Fibroblast of lung (primary cell): Measurements from ENCODE around the gene ERI2. TPM values are rescaled to one million over a fixed set of nuclear protein-coding genes. Genes with fewer than 3 reads are reported as not detected.

Source experiments
- DNase-seq, 2 donors: peaks; one replicate each; pipeline versions ENCODE4 v3.0.0 to v3.0.0-alpha.2; 2010; ENCODE audit warnings: low read depth in 2 of 2
- H2AFZ ChIP-seq: 2 replicates; pipeline ENCODE4 v1.5.1; 2012; ENCODE audit warnings: low read length, control low read depth, inconsistent platforms
- H3K27ac ChIP-seq: 2 replicates; pipeline ENCODE4 v1.5.1; 2011; ENCODE audit warnings: low read length, control low read depth; ENCODE audit not compliant: insufficient read depth
- H3K27me3 ChIP-seq: 2 replicates; pipeline ENCODE4 v1.5.1; 2011; ENCODE audit warnings: mild to moderate bottlenecking, low read length; ENCODE audit not compliant: control insufficient read depth, insufficient read depth
- H3K36me3 ChIP-seq: 2 replicates; pipeline ENCODE4 v1.5.1; 2011; ENCODE audit warnings: low read length; ENCODE audit not compliant: control insufficient read depth, insufficient read depth
- H3K4me1 ChIP-seq: 2 replicates; pipeline ENCODE4 v1.5.1; 2011; ENCODE audit warnings: low read length; ENCODE audit not compliant: control insufficient read depth, insufficient read depth; ENCODE audit errors: extremely low read depth
- H3K4me2 ChIP-seq: 2 replicates; pipeline ENCODE4 v1.5.1; 2011; ENCODE audit warnings: low read length, control low read depth; ENCODE audit not compliant: insufficient read depth; ENCODE audit errors: extremely low read depth
- H3K4me3 ChIP-seq, 4 experiments: fragments of 200-600 bp in 1 of 4; sonication (generic) in 1 of 4; replicated peaks in 1 of 4; 2 replicates each; pipeline ENCODE4 v1.5.1; 2011 to 2016; ENCODE audit warnings: low read length in 4 of 4, low read depth in 3 of 4, mild to moderate bottlenecking in 3 of 4, control low read depth in 2 of 4, inconsistent platforms in 1 of 4, mixed read lengths in 1 of 4; ENCODE audit not compliant: insufficient read depth in 1 of 4; ENCODE audit errors: control extremely low read depth in 1 of 4
- H3K79me2 ChIP-seq: 2 replicates; pipeline ENCODE4 v1.5.1; 2012; ENCODE audit warnings: mild to moderate bottlenecking, low read length, inconsistent platforms; ENCODE audit not compliant: control insufficient read depth, insufficient read depth
- H3K9ac ChIP-seq: 2 replicates; pipeline ENCODE4 v1.5.1; 2011; ENCODE audit warnings: mild to moderate bottlenecking, low read length, control low read depth; ENCODE audit not compliant: insufficient read depth
- H3K9me3 ChIP-seq: 2 replicates; pipeline ENCODE4 v1.5.1; 2012; ENCODE audit warnings: low read depth, low read length; ENCODE audit not compliant: control insufficient read depth, insufficient read depth
- H4K20me1 ChIP-seq: 2 replicates; pipeline ENCODE4 v1.5.1; 2011; ENCODE audit warnings: low read length; ENCODE audit not compliant: control insufficient read depth, insufficient read depth; ENCODE audit errors: extremely low read depth
- CTCF ChIP-seq, 2 donors: IDR thresholded peaks in 1 of 2; conservative IDR thresholded peaks in 1 of 2; 1 replicate in 1 of 2; 2 replicates in 1 of 2; pipeline ENCODE4 v1.5.1; 2011 to 2012; ENCODE audit warnings: low read length in 2 of 2, control low read depth in 1 of 2, inconsistent platforms in 1 of 2, low read depth in 1 of 2, mild to moderate bottlenecking in 1 of 2
- EZH2 ChIP-seq: IDR thresholded peaks from 2 replicates; pipeline ENCODE4 v1.5.1; 2012; ENCODE audit warnings: low read length, control low read depth, mild to moderate bottlenecking; ENCODE audit errors: missing control alignments
- polyA plus RNA-seq, 2 donors: library from polyadenylated mRNA; depleted of rRNA in 1 of 2; stranded (reverse) in 1 of 2; unstranded in 1 of 2; fragments of >200 nt; gene quantifications; 2 replicates each; pipeline ENCODE4 v1.2.1, GENCODE V29; 2011 to 2012; ENCODE audit warnings: missing spikeins in 1 of 2
- total RNA-seq: library from RNA; depleted of rRNA; stranded (reverse); fragments of >200 nt; gene quantifications from 2 replicates; pipeline ENCODE4 v1.2.1, GENCODE V29; 2014

The ERI2 gene
- total and polyA plus RNA-seq, 2 donors (not counting 1 experiment from before 2014, with no cell fraction given) = 10.5 to 30.1 TPM

GRCh38 chr16:20755238-20755637 is 51.0 kb downstream of the ERI2 start:
- Histone ChIP-seq H2AFZ (no peak overlapping the region), H3K4me3 (no peak overlapping the region), H3K79me2 (no peaks in the 10 kb centered on the region), H3K27ac (no peak overlapping the region), H3K4me1 (no peaks in the 10 kb centered on the region), H3K9ac (no peak overlapping the region), H3K36me3 (no peaks in the 10 kb centered on the region), H3K9me3 (no peaks in the 10 kb centered on the region), H3K4me2 (no peak overlapping the region), H3K27me3 (no peaks in the 10 kb centered on the region), H4K20me1 (no peaks in the 10 kb centered on the region)
- TF ChIP-seq EZH2 (no peak), CTCF (conservative IDR thresholded peaks at IDR 0.05 in 1 of 2, IDR thresholded peaks at IDR 0.05 in 1 of 2; ENCODE audit: low read depth in 1 of 2, low read length in 2 of 2) (no peak)
- no peak for DNase-seq

DNA sequence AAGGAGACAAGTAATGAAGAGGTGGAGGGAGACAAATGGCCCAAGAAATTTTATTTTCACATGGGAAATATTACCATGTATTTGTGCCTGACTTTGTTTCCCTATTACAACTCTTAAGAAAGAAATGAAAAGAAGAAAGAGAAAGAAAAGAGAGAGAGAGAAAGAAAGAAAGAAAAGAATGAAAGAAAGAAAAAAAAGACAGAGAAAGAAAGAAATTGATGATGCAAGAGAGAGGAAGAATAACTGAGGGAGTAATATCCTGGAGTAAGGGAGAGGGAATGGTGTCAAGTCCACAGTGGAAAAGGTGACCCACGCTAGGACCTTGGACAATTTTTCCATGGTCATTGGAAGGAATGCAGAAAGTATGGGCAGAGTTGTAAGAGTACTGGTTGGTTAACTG is 52.5 kb downstream of the ERI2 start:
- Histone ChIP-seq H3K27me3 (no peaks in the 10 kb centered on the region), H3K27ac (no peak overlapping the region), H3K4me3 (no peak overlapping the region), H3K79me2 (no peaks in the 10 kb centered on the region), H3K4me2 (no peak overlapping the region), H4K20me1 (no peaks in the 10 kb centered on the region), H3K9ac (no peak overlapping the region), H3K9me3 (no peaks in the 10 kb centered on the region), H3K4me1 (no peaks in the 10 kb centered on the region), H2AFZ (no peak overlapping the region), H3K36me3 (no peaks in the 10 kb centered on the region)
- TF ChIP-seq EZH2 (no peak), CTCF (conservative IDR thresholded peaks at IDR 0.05 in 1 of 2, IDR thresholded peaks at IDR 0.05 in 1 of 2; ENCODE audit: low read depth in 1 of 2, low read length in 2 of 2) (no peak)
- DNase-seq = no peak

DNA sequence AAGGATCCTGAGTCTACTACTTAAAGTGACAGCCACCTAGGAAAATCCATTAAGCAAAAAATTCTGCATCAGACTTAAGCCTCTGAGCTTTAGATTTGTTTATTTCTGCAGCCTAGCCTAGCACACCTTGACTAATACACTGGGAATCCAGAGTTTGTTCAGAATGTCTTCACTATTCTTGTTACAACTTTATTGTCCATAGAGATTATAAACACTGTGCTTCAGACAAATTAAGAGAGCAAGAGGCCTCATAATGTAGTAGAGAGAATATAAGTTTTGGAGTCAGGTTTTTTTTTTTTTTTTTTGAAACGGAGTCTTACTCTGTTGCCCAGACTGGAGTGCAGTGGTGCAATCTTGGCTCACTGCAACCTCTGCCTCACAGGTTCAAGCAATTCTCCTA is 55.7 kb downstream of the ERI2 start:
- TF ChIP-seq EZH2 (no peak), CTCF (conservative IDR thresholded peaks at IDR 0.05 in 1 of 2, IDR thresholded peaks at IDR 0.05 in 1 of 2; ENCODE audit: low read depth in 1 of 2, low read length in 2 of 2) (no peak)
- no peak for DNase-seq
- H3K4me3 ChIP-seq = no peak overlapping the region

More for the DNA sequence above, 55.7 kb downstream of the ERI2 start:
- H3K4me2 ChIP-seq = no peak overlapping the region
- no peaks in the 10 kb centered on the region for H3K9me3 ChIP-seq
- no peak overlapping the region for H3K27ac ChIP-seq
- no peaks in the 10 kb centered on the region for H3K36me3 ChIP-seq
- H3K4me1 ChIP-seq = no peaks in the 10 kb centered on the region
- no peak overlapping the region for H3K9ac ChIP-seq
- H3K79me2 ChIP-seq = no peaks in the 10 kb centered on the region
- no peaks in the 10 kb centered on the region for H3K27me3 ChIP-seq
- no peak overlapping the region for H2AFZ ChIP-seq
- no peaks in the 10 kb centered on the region for H4K20me1 ChIP-seq
